SH-SY5Y (cell line): ENCODE measurements around the gene RUNX3.

Experiments used
- GATA2 ChIP-seq: IDR thresholded peaks from 2 replicates; pipeline ENCODE4 v1.6.1; 2011; ENCODE audit warnings: mild to moderate bottlenecking, low read depth, low read length
- GATA3 ChIP-seq: IDR thresholded peaks from 2 replicates; pipeline ENCODE4 v1.6.1; 2011; ENCODE audit warnings: low read depth, mild to moderate bottlenecking, low read length, moderate library complexity

DNA sequence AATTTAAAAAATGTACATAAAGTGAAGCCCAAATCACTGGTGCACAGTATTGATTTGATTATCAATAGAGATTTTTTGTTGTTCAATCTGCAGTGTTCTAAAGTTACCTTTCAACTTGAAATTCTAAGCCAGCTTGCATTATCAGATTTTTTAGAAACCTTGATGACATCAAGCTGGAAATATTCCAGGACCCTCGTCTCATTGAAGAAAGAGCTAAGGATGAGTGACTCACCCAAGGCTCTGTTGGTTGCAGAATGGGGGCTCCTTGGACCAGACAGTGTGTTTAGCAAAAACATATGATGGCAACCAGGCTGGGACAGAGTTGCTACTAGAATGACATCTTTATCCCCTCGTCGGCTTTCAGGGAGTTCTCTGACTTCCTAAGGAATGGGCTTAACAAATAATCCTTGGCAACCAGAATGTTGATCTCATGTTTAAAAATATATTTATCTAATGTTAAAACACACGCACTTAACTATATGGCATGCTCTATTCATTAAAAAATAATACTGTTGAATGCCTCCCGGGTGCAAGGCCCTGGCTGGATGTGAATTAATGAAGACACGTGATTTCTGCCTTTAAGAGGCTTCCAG, 79.7 kb downstream of the RUNX3 start:
- TF ChIP-seq GATA2, result no peak
- no peak for TF ChIP-seq GATA3
